Measurements from ENCODE around the gene NUAK2.
"Not testable (repeated sequence)": the region's sequence is repeated elsewhere in the genome, so short reads cannot be mapped to it uniquely, and the experiment has no call there.

NUAK2 gene

GRCh38 chr1:205304046-205304694, 17.4 kb downstream of the NUAK2 start:
- in situ Hi-C loops (cut with MboI; ENCODE audit: low sequenced_read_pairs), result no loop called here
- no peaks in the 10 kb centered on the region for H3K27me3 ChIP-seq (ENCODE audit: low read depth)
- no peaks in the 10 kb centered on the region for H3K9me3 ChIP-seq
- H3K4me1 ChIP-seq, result peaks cover 31% of the 10 kb centered on the region
- peaks cover 62% of the 10 kb centered on the region for H3K36me3 ChIP-seq (replicated peaks)
- no peak overlapping the region for H3K4me3 ChIP-seq
- DNase-seq (ENCODE audit: low spot score in 2 of 2), result no peak

- no peak for DNase-seq (ENCODE audit: low spot score in 2 of 2)
- in situ Hi-C loops (cut with MboI; ENCODE audit: low sequenced_read_pairs), result no loop called here
- Histone ChIP-seq H3K36me3 (replicated peaks) (peaks cover 60% of the 10 kb centered on the region), H3K4me1 (peaks cover 39% of the 10 kb centered on the region), H3K4me3 (no peak overlapping the region), H3K27me3 (ENCODE audit: low read depth) (no peaks in the 10 kb centered on the region), H3K9me3 (no peaks in the 10 kb centered on the region)
Measured at GRCh38 chr1:205303247-205303888, 18.2 kb downstream of the NUAK2 start.

- in situ Hi-C loops (cut with MboI; ENCODE audit: low sequenced_read_pairs), result no loop called here
- no peaks in the 10 kb centered on the region for H3K9me3 ChIP-seq
- peaks cover 47% of the 10 kb centered on the region for H3K4me1 ChIP-seq
- H3K36me3 ChIP-seq (replicated peaks), result peaks cover 46% of the 10 kb centered on the region
- no peak overlapping the region; the same call in 1 of the 2 replicates for H3K4me3 ChIP-seq
- H3K27me3 ChIP-seq (ENCODE audit: low read depth), result no peaks in the 10 kb centered on the region
- no peak for DNase-seq (ENCODE audit: low spot score in 2 of 2)
Measured at GRCh38 chr1:205301842-205302588, 19.5 kb downstream of the NUAK2 start.

GRCh38 chr1:205301205-205301821, 20.2 kb downstream of the NUAK2 start:
- peak; percentile 96 to 98 for DNase-seq (ENCODE audit: low spot score in 2 of 2)
- Histone ChIP-seq H3K27me3 (ENCODE audit: low read depth) (no peaks in the 10 kb centered on the region), H3K4me1 (peaks cover 47% of the 10 kb centered on the region), H3K9me3 (no peaks in the 10 kb centered on the region), H3K4me3 (peak overlapping the region; percentile 18), H3K36me3 (replicated peaks) (peaks cover 40% of the 10 kb centered on the region)
- in situ Hi-C loops (cut with MboI; ENCODE audit: low sequenced_read_pairs), result no loop called here

GRCh38 chr1:205300149-205300548, 21.4 kb downstream of the NUAK2 start:
- no peak overlapping the region for H3K4me3 ChIP-seq
- no peak for DNase-seq (ENCODE audit: low spot score in 2 of 2)
- H3K36me3 ChIP-seq (replicated peaks), result peaks cover 32% of the 10 kb centered on the region
- in situ Hi-C loops (cut with MboI; ENCODE audit: low sequenced_read_pairs), result no loop called here
- no peaks in the 10 kb centered on the region for H3K27me3 ChIP-seq (ENCODE audit: low read depth)
- no peaks in the 10 kb centered on the region for H3K9me3 ChIP-seq
- peaks cover 55% of the 10 kb centered on the region for H3K4me1 ChIP-seq

- Histone ChIP-seq H3K27me3 (ENCODE audit: low read depth) (no peaks in the 10 kb centered on the region), H3K4me1 (peaks cover 72% of the 10 kb centered on the region), H3K4me3 (no peak overlapping the region), H3K36me3 (replicated peaks) (peaks cover 14% of the 10 kb centered on the region), H3K9me3 (no peaks in the 10 kb centered on the region)
- in situ Hi-C loops (cut with MboI; ENCODE audit: low sequenced_read_pairs), result no loop called here
- DNase-seq (ENCODE audit: low spot score in 2 of 2), result peak; percentile 36 to 73
Measured at GRCh38 chr1:205298191-205298994, 23.2 kb downstream of the NUAK2 start.

- peaks cover 70% of the 10 kb centered on the region for H3K4me1 ChIP-seq
- DNase-seq (ENCODE audit: low spot score in 2 of 2); H3K36me3 ChIP-seq (replicated peaks); H3K4me3 ChIP-seq; H3K9me3 ChIP-seq; in situ Hi-C loops (cut with MboI; ENCODE audit: low sequenced_read_pairs); H3K27me3 ChIP-seq (ENCODE audit: low read depth): not testable (repeated sequence)
Measured at GRCh38 chr1:205297546-205298177, 23.9 kb downstream of the NUAK2 start.

- Histone ChIP-seq H3K9me3 (no peaks in the 10 kb centered on the region), H3K36me3 (replicated peaks) (no peaks in the 10 kb centered on the region), H3K27me3 (ENCODE audit: low read depth) (no peaks in the 10 kb centered on the region), H3K4me3 (no peak overlapping the region), H3K4me1 (peaks cover 58% of the 10 kb centered on the region)
- in situ Hi-C loops (cut with MboI; ENCODE audit: low sequenced_read_pairs), result no loop called here
- DNase-seq (ENCODE audit: low spot score in 2 of 2), result no peak
Measured at GRCh38 chr1:205296154-205296553, 25.4 kb downstream of the NUAK2 start.

GRCh38 chr1:205294934-205295333, 26.6 kb downstream of the NUAK2 start:
- DNase-seq (ENCODE audit: low spot score in 2 of 2), result no peak
- Histone ChIP-seq H3K27me3 (ENCODE audit: low read depth) (no peaks in the 10 kb centered on the region), H3K9me3 (no peaks in the 10 kb centered on the region), H3K36me3 (replicated peaks) (no peaks in the 10 kb centered on the region), H3K4me3 (no peak overlapping the region), H3K4me1 (peaks cover 47% of the 10 kb centered on the region)
- in situ Hi-C loops (cut with MboI; ENCODE audit: low sequenced_read_pairs), result no loop called here

GRCh38 chr1:205294175-205294917, 27.2 kb downstream of the NUAK2 start:
- Histone ChIP-seq H3K9me3 (no peaks in the 10 kb centered on the region), H3K36me3 (replicated peaks) (no peaks in the 10 kb centered on the region), H3K4me1 (peaks cover 42% of the 10 kb centered on the region), H3K4me3 (no peak overlapping the region), H3K27me3 (ENCODE audit: low read depth) (no peaks in the 10 kb centered on the region)
- DNase-seq (ENCODE audit: low spot score in 2 of 2), result peak; percentile 67 to 79
- in situ Hi-C loops (cut with MboI; ENCODE audit: low sequenced_read_pairs), result no loop called here

- DNase-seq (ENCODE audit: low spot score in 2 of 2), result no peak
- Histone ChIP-seq H3K4me3 (no peak overlapping the region), H3K36me3 (replicated peaks) (no peaks in the 10 kb centered on the region), H3K9me3 (no peaks in the 10 kb centered on the region), H3K27me3 (ENCODE audit: low read depth) (no peaks in the 10 kb centered on the region), H3K4me1 (peaks cover 36% of the 10 kb centered on the region)
- in situ Hi-C loops (cut with MboI; ENCODE audit: low sequenced_read_pairs), result no loop called here
Measured at GRCh38 chr1:205293350-205294074, 28.0 kb downstream of the NUAK2 start.

- DNase-seq (ENCODE audit: low spot score in 2 of 2), result no peak
- in situ Hi-C loops (cut with MboI; ENCODE audit: low sequenced_read_pairs), result no loop called here
- H3K4me1 ChIP-seq, result peaks cover 36% of the 10 kb centered on the region
Measured at GRCh38 chr1:205291596-205291995, 29.9 kb downstream of the NUAK2 start.

More at GRCh38 chr1:205291596-205291995, 29.9 kb downstream of the NUAK2 start:
- no peak overlapping the region for H3K4me3 ChIP-seq
- no peaks in the 10 kb centered on the region for H3K36me3 ChIP-seq (replicated peaks)
- no peaks in the 10 kb centered on the region for H3K9me3 ChIP-seq
- no peaks in the 10 kb centered on the region for H3K27me3 ChIP-seq (ENCODE audit: low read depth)

Measured in HAP-1 (cell line).